ENCODE results near the gene FUBP1. TPM values are rescaled to one million over a fixed set of nuclear protein-coding genes. Genes with fewer than 3 reads are reported as not detected.
A peak's percentile ranks its signal among the peaks of the same experiment; 100 is the strongest.

Gene FUBP1
- total and polyA plus RNA-seq, 2 of the 13 experiments (the other 11 are each of a cell fraction or from before 2014, with no cell fraction given): 98.1 to 166 TPM

DNA sequence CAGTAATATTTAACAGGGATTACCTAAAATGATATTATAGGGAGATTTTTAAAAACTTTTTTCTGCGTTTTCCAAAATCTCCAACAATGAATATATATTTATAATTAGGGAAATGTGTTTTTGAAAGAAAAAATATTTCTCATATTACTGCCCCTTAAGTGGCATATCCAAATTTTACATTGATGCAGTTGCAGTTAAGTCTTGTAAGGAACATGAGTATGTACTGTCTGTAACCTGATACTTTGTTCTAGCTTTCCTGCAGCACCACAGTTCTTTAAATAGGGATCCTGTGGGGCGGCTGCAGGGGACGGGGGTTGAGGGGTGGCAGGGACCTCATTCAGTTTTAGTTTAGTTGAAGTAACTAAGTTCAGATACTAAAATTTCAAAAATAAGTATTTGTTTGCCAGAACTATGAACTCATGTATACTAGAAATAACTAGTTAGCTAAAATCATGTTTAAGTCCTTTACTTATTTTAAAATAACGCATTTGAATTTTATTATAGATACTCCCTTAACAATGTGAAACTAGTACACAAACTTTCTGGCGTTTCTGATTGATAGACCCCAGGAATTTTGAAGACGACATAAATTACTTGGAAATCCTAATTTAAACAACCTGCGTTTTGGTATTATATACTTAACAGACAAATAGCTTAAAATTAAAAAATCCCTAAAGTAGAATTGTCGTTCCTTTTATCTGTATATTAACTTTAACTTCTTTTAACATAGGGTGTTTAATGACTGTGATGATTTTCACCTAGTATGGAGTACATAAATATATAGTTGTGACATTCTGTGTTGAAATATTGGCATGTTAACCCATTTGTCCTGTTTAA is 25.2 kb upstream of the FUBP1 start (continued):
- TF ChIP-seq CCAR2 (optimal IDR thresholded peaks at IDR 0.05; ENCODE audit: low read depth, low read length) (no peak), ZFP36 (IDR thresholded peaks at IDR 0.05; ENCODE audit: borderline replicate concordance, low read depth, low read length, partially characterized antibody) (no peak), ZNF138 (CRISPR knock-in tag; IDR thresholded peaks at IDR 0.05; ENCODE audit: low read depth) (no peak), ZNF430 (CRISPR knock-in tag; IDR thresholded peaks at IDR 0.05) (no peak), ISX (CRISPR knock-in tag; conservative IDR thresholded peaks at IDR 0.05) (no peak)
- TF ChIP-seq, protein P1, sequence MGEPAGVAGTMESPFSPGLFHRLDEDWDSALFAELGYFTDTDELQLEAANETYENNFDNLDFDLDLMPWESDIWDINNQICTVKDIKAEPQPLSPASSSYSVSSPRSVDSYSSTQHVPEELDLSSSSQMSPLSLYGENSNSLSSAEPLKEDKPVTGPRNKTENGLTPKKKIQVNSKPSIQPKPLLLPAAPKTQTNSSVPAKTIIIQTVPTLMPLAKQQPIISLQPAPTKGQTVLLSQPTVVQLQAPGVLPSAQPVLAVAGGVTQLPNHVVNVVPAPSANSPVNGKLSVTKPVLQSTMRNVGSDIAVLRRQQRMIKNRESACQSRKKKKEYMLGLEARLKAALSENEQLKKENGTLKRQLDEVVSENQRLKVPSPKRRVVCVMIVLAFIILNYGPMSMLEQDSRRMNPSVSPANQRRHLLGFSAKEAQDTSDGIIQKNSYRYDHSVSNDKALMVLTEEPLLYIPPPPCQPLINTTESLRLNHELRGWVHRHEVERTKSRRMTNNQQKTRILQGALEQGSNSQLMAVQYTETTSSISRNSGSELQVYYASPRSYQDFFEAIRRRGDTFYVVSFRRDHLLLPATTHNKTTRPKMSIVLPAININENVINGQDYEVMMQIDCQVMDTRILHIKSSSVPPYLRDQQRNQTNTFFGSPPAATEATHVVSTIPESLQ (CRISPR knock-in tag; conservative IDR thresholded peaks at IDR 0.05): no peak
- TF ChIP-seq, protein P2, sequence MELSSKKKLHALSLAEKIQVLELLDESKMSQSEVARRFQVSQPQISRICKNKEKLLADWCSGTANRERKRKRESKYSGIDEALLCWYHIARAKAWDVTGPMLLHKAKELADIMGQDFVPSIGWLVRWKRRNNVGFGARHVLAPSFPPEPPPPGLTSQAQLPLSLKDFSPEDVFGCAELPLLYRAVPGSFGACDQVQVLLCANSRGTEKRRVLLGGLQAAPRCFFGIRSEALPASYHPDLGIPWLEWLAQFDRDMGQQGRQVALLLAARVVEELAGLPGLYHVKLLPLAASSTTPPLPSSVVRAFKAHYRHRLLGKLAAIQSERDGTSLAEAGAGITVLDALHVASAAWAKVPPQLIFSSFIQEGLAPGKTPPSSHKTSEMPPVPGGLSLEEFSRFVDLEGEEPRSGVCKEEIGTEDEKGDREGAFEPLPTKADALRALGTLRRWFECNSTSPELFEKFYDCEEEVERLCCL (CRISPR knock-in tag; IDR thresholded peaks at IDR 0.05; ENCODE audit: borderline replicate concordance): no peak
- TF ChIP-seq, protein P3, sequence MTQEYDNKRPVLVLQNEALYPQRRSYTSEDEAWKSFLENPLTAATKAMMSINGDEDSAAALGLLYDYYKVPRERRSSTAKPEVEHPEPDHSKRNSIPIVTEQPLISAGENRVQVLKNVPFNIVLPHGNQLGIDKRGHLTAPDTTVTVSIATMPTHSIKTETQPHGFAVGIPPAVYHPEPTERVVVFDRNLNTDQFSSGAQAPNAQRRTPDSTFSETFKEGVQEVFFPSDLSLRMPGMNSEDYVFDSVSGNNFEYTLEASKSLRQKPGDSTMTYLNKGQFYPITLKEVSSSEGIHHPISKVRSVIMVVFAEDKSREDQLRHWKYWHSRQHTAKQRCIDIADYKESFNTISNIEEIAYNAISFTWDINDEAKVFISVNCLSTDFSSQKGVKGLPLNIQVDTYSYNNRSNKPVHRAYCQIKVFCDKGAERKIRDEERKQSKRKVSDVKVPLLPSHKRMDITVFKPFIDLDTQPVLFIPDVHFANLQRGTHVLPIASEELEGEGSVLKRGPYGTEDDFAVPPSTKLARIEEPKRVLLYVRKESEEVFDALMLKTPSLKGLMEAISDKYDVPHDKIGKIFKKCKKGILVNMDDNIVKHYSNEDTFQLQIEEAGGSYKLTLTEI (CRISPR knock-in tag; conservative IDR thresholded peaks at IDR 0.05): no peak
- TF ChIP-seq, protein P4, sequence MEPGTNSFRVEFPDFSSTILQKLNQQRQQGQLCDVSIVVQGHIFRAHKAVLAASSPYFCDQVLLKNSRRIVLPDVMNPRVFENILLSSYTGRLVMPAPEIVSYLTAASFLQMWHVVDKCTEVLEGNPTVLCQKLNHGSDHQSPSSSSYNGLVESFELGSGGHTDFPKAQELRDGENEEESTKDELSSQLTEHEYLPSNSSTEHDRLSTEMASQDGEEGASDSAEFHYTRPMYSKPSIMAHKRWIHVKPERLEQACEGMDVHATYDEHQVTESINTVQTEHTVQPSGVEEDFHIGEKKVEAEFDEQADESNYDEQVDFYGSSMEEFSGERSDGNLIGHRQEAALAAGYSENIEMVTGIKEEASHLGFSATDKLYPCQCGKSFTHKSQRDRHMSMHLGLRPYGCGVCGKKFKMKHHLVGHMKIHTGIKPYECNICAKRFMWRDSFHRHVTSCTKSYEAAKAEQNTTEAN (CRISPR knock-in tag; conservative IDR thresholded peaks at IDR 0.05): 0 out of 2 replicates have a peak, but pooled peaks have one; percentile 20
- TF ChIP-seq, protein P5, sequence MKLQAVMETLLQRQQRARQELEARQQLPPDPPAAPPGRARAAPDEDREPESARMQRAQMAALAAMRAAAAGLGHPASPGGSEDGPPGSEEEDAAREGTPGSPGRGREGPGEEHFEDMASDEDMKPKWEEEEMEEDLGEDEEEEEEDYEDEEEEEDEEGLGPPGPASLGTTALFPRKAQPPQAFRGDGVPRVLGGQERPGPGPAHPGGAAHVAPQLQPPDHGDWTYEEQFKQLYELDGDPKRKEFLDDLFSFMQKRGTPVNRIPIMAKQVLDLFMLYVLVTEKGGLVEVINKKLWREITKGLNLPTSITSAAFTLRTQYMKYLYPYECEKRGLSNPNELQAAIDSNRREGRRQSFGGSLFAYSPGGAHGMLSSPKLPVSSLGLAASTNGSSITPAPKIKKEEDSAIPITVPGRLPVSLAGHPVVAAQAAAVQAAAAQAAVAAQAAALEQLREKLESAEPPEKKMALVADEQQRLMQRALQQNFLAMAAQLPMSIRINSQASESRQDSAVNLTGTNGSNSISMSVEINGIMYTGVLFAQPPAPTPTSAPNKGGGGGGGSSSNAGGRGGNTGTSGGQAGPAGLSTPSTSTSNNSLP (IDR thresholded peaks at IDR 0.05; ENCODE audit: low read depth, low read length): peak; percentile 76
